Measurements from ENCODE around the gene FHL3.

The FHL3 gene

GRCh38 chr1:37947364-37947763 lies 58.0 kb downstream of the FHL3 start:
- no peak overlapping the region for H3K27ac ChIP-seq
- H3K27me3 ChIP-seq (replicated peaks) = no peaks in the 10 kb centered on the region
- in situ Hi-C loops (cut with HindIII; ENCODE audit: low pct_ligation_motif_present, low sequenced_read_pairs) = no loop called here
- TF ChIP-seq CTCF (IDR thresholded peaks at IDR 0.05; ENCODE audit: low read depth, low read length, missing control alignments) = no peak
- DNase-seq = no peak
- no peak overlapping the region for H3K4me3 ChIP-seq (ENCODE audit: low read depth, low read length)
- H3K36me3 ChIP-seq (replicated peaks) = peaks cover 2% of the 10 kb centered on the region
